ENCODE results near the gene STXBP3. TPM values are rescaled to one million over a fixed set of nuclear protein-coding genes. Genes with fewer than 3 reads are reported as not detected.

Gene STXBP3
- total and polyA plus RNA-seq, 2 experiments from 2014 or later = 25.0 to 77.5 TPM

DNA sequence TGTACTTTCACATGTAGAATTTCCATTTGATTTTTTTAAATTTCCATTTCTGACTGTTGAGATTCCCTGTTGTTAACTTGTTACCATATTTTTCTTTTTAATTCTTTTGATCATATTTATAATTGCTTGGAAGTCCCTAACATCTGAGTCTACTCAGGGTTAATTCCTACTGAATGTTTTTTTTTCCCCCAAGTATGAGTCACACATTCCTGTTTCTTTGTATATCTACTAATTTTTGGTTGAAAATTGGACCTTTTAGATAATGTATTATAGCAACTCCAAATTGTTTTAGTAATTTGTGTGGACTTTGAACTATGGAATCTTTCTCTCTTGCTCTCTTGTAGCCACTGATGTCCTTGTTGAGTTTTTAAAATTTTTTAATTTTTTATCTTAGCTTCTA lies 54.6 kb downstream of the STXBP3 start:
- Histone ChIP-seq H3K9me2 (replicated peaks; ENCODE audit: insufficient read depth) (no peaks in the 10 kb centered on the region), H2AFZ (no peak overlapping the region), H3K27ac (no peak overlapping the region), H3K27me3 (no peaks in the 10 kb centered on the region), H3K79me2 (no peaks in the 10 kb centered on the region), H3K36me3 (replicated peaks; ENCODE audit: insufficient read depth, low read depth) (no peaks in the 10 kb centered on the region), H3K4me3 (no peak overlapping the region), H4K20me1 (ENCODE audit: insufficient read depth, poor library complexity, severe bottlenecking) (no peaks in the 10 kb centered on the region), H3K4me2 (no peak overlapping the region), H3K4me1 (ENCODE audit: insufficient read depth) (no peaks in the 10 kb centered on the region), H3K9me3 (ENCODE audit: low read depth) (no peaks in the 10 kb centered on the region)
- no peak for TF ChIP-seq EZH2phosphoT487 (IDR thresholded peaks at IDR 0.05; ENCODE audit: low read depth, severe bottlenecking, unreplicated experiment)
- no peak for TF ChIP-seq EZH2 (IDR thresholded peaks at IDR 0.05; ENCODE audit: borderline replicate concordance)
- TF ChIP-seq, protein P1, sequence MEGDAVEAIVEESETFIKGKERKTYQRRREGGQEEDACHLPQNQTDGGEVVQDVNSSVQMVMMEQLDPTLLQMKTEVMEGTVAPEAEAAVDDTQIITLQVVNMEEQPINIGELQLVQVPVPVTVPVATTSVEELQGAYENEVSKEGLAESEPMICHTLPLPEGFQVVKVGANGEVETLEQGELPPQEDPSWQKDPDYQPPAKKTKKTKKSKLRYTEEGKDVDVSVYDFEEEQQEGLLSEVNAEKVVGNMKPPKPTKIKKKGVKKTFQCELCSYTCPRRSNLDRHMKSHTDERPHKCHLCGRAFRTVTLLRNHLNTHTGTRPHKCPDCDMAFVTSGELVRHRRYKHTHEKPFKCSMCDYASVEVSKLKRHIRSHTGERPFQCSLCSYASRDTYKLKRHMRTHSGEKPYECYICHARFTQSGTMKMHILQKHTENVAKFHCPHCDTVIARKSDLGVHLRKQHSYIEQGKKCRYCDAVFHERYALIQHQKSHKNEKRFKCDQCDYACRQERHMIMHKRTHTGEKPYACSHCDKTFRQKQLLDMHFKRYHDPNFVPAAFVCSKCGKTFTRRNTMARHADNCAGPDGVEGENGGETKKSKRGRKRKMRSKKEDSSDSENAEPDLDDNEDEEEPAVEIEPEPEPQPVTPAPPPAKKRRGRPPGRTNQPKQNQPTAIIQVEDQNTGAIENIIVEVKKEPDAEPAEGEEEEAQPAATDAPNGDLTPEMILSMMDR (IDR thresholded peaks at IDR 0.05; ENCODE audit: poor library complexity) = no peak
- no peak for DNase-seq (ENCODE audit: low spot score)

DNA sequence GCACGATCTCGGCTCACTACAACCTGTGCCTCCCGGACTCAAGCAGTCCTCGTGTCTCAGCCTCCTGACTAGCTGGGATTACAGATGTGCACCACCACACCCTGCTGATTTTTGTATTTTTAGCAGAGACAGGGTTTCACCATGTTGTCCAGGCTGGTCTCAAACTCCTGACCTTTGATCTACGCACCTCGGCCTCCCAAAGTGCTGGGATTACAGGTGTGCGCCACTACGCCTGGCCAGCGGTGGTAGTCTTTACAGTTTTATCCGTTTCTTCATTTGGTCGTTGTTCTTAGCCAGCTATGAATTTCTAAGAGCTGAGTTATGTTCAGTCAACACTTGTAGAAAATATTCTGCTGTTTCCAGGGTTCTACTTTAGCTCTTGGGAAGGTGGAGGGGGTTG lies 57.1 kb downstream of the STXBP3 start:
- Histone ChIP-seq H3K9me3 (ENCODE audit: low read depth) (no peaks in the 10 kb centered on the region), H3K4me2 (no peak overlapping the region), H3K27me3 (no peaks in the 10 kb centered on the region), H3K9me2 (replicated peaks; ENCODE audit: insufficient read depth) (no peaks in the 10 kb centered on the region), H3K4me1 (ENCODE audit: insufficient read depth) (no peaks in the 10 kb centered on the region), H3K27ac (no peak overlapping the region), H3K79me2 (no peaks in the 10 kb centered on the region), H3K36me3 (replicated peaks; ENCODE audit: insufficient read depth, low read depth) (no peaks in the 10 kb centered on the region), H4K20me1 (ENCODE audit: insufficient read depth, poor library complexity, severe bottlenecking) (no peaks in the 10 kb centered on the region), H3K4me3 (no peak overlapping the region), H2AFZ (no peak overlapping the region)
- no peak for DNase-seq (ENCODE audit: low spot score)
- TF ChIP-seq EZH2 (IDR thresholded peaks at IDR 0.05; ENCODE audit: borderline replicate concordance) (no peak), EZH2phosphoT487 (IDR thresholded peaks at IDR 0.05; ENCODE audit: low read depth, severe bottlenecking, unreplicated experiment) (no peak)
- TF ChIP-seq, protein P1 (IDR thresholded peaks at IDR 0.05; ENCODE audit: poor library complexity) = no peak
- 94% methylated on average over 11 of the region's 11 CpGs for WGBS (ENCODE audit: low lambda C conversion rate, missing lambda C conversion rate)

DNA sequence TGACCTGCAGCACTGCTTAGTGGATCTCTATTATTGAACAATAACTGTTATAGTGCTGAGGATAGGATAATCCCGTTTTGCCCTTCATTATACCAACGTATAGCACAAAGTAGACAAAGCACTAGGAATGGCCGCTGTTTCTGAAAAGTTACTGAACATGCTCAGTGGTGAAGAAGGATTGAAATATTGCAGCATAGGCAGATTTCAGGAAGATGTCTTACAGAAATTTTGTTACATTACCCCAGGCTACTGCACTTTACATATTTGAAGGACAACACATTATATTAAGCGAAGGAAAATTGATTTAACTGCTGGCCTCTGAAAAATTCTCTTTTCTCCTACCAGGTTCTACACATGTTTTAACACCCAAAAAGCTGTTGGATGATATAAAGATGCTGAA lies 62.0 kb downstream of the STXBP3 start:
- no peaks in the 10 kb centered on the region for H4K20me1 ChIP-seq (ENCODE audit: insufficient read depth, poor library complexity, severe bottlenecking)
- no peaks in the 10 kb centered on the region for H3K36me3 ChIP-seq (replicated peaks; ENCODE audit: insufficient read depth, low read depth)
- no peak overlapping the region for H3K27ac ChIP-seq
- H3K9me2 ChIP-seq (replicated peaks; ENCODE audit: insufficient read depth) = no peaks in the 10 kb centered on the region
- no peak overlapping the region for H2AFZ ChIP-seq
- no peak overlapping the region for H3K4me3 ChIP-seq
- H3K4me1 ChIP-seq (ENCODE audit: insufficient read depth) = no peaks in the 10 kb centered on the region
- 96% methylated on average over 4 of the region's 4 CpGs for WGBS (ENCODE audit: low lambda C conversion rate, missing lambda C conversion rate)
- no peak overlapping the region for H3K4me2 ChIP-seq
- no peak for DNase-seq (ENCODE audit: low spot score)
- TF ChIP-seq, protein P1 (IDR thresholded peaks at IDR 0.05; ENCODE audit: poor library complexity) = no peak
- TF ChIP-seq EZH2phosphoT487 (IDR thresholded peaks at IDR 0.05; ENCODE audit: low read depth, severe bottlenecking, unreplicated experiment) = no peak
- no peak for TF ChIP-seq EZH2 (IDR thresholded peaks at IDR 0.05; ENCODE audit: borderline replicate concordance)
- H3K9me3 ChIP-seq (ENCODE audit: low read depth) = no peaks in the 10 kb centered on the region
- H3K27me3 ChIP-seq = no peaks in the 10 kb centered on the region
- H3K79me2 ChIP-seq = no peaks in the 10 kb centered on the region

DNA sequence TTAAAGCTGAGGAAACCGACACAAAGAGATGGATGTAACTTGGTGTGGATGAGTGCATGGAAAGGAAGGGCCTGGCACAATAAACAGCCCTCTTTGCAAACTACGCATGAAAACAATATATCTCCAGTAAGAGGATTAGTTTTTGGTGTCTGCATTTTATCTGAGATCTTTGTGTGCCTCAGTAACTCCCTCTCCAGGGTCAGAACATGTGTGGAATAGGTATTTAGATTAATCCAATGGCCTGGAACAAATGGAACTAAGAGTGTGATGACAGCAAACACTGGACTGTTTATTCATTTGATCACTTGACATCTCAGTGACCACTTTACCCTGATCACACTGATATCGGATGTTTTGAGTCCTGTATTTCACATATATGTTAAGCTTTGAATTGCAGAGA lies 65.1 kb downstream of the STXBP3 start:
- Histone ChIP-seq H3K36me3 (replicated peaks; ENCODE audit: insufficient read depth, low read depth) (no peaks in the 10 kb centered on the region), H4K20me1 (ENCODE audit: insufficient read depth, poor library complexity, severe bottlenecking) (no peaks in the 10 kb centered on the region), H2AFZ (no peak overlapping the region), H3K27me3 (no peaks in the 10 kb centered on the region), H3K9me2 (replicated peaks; ENCODE audit: insufficient read depth) (no peaks in the 10 kb centered on the region), H3K4me3 (no peak overlapping the region), H3K4me2 (no peak overlapping the region), H3K4me1 (ENCODE audit: insufficient read depth) (peaks cover 16% of the 10 kb centered on the region), H3K9me3 (ENCODE audit: low read depth) (no peaks in the 10 kb centered on the region), H3K79me2 (no peaks in the 10 kb centered on the region), H3K27ac (no peak overlapping the region)
- no peak for DNase-seq (ENCODE audit: low spot score)
- TF ChIP-seq, protein P1 (IDR thresholded peaks at IDR 0.05; ENCODE audit: poor library complexity) = no peak
- TF ChIP-seq EZH2 (IDR thresholded peaks at IDR 0.05; ENCODE audit: borderline replicate concordance) (no peak), EZH2phosphoT487 (IDR thresholded peaks at IDR 0.05; ENCODE audit: low read depth, severe bottlenecking, unreplicated experiment) (no peak)
- 78% methylated on average over 3 of the region's 3 CpGs for WGBS (ENCODE audit: low lambda C conversion rate, missing lambda C conversion rate)

Measured in hepatocyte (in vitro differentiated cells).